Skeletal muscle cell (primary cell): ENCODE data around the gene RCBTB2.
"Not testable (repeated sequence)": the region's sequence is repeated elsewhere in the genome, so short reads cannot be mapped to it uniquely, and the experiment has no call there.

Source experiments
- DNase-seq: peaks from one replicate; pipeline ENCODE4 v3.0.0-alpha.2; 2010; ENCODE audit warnings: low read depth
- H3K4me3 ChIP-seq: 2 replicates; pipeline ENCODE4 v1.5.1; 2011; ENCODE audit warnings: low read depth, mild to moderate bottlenecking, control low read depth, low read length, moderate library complexity

The RCBTB2 gene

GRCh38 chr13:48478391-48478790, 54.5 kb downstream of the RCBTB2 start:
- no peak for DNase-seq
- no peak overlapping the region for H3K4me3 ChIP-seq

- no peak overlapping the region for H3K4me3 ChIP-seq
- DNase-seq = no peak
These were observed 55.6 kb downstream of the RCBTB2 start for GRCh38 chr13:48477191-48477855.

GRCh38 chr13:48476686-48477085, 56.2 kb downstream of the RCBTB2 start:
- no peak overlapping the region for H3K4me3 ChIP-seq
- no peak for DNase-seq

- DNase-seq = no peak
- H3K4me3 ChIP-seq = no peak overlapping the region
These were observed 56.7 kb downstream of the RCBTB2 start for GRCh38 chr13:48476215-48476614.

GRCh38 chr13:48475230-48475629, 57.6 kb downstream of the RCBTB2 start:
- no peak for DNase-seq
- no peak overlapping the region for H3K4me3 ChIP-seq

GRCh38 chr13:48457578-48458242, 75.2 kb downstream of the RCBTB2 start:
- H3K4me3 ChIP-seq = no peak overlapping the region
- DNase-seq = no peak

- no peak for DNase-seq
These were observed 76.3 kb downstream of the RCBTB2 start for GRCh38 chr13:48456546-48456945.

GRCh38 chr13:48451196-48451595, 81.7 kb downstream of the RCBTB2 start:
- not testable (repeated sequence) for H3K4me3 ChIP-seq, DNase-seq

More at GRCh38 chr13:48456546-48456945, 76.3 kb downstream of the RCBTB2 start:
- no peak overlapping the region for H3K4me3 ChIP-seq

- H3K4me3 ChIP-seq = no peak overlapping the region
- no peak for DNase-seq
These were observed 83.2 kb downstream of the RCBTB2 start for GRCh38 chr13:48449656-48450055.

GRCh38 chr13:48448959-48449614, 83.8 kb downstream of the RCBTB2 start:
- no peak overlapping the region for H3K4me3 ChIP-seq
- DNase-seq = peak; percentile 40

- no peak for DNase-seq
- H3K4me3 ChIP-seq = no peak overlapping the region
These were observed 84.5 kb downstream of the RCBTB2 start for GRCh38 chr13:48448285-48448958.

GRCh38 chr13:48446464-48446863, 86.4 kb downstream of the RCBTB2 start:
- DNase-seq = peak; percentile 52
- H3K4me3 ChIP-seq = no peak overlapping the region

- DNase-seq = no peak
- H3K4me3 ChIP-seq = no peak overlapping the region
These were observed 89.3 kb downstream of the RCBTB2 start for GRCh38 chr13:48443442-48444208.
